GM19351 (cell line): ENCODE measurements around the gene MYLK4.

Experiments used
- ATAC-seq: cut with Tn5 transposase; IDR thresholded peaks from one replicate; pipeline ENCODE4 v1.9.1; 2021; ENCODE audit warnings: mild to moderate bottlenecking, moderate library complexity; ENCODE audit not compliant: unreplicated experiment

MYLK4 gene

DNA sequence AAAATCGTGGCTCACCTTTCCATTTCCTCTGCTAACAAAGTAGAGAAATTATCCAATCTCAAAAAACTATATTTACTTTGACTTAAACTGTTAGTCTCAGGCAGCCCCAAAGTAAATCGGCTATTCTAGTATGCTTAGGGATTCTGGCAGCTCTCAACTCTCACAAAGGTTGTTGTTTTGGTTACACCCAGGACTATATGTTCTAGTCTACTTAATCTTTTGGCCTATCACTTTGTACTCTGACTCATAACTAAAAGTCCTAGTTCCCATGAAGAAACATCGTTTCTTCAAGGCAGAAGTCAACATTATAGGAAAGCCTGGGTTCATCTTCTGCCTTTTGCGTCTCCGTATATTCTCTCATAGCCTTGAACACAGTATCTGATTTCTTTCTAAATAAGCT, 42.3 kb downstream of the MYLK4 start:
- ATAC-seq = no peak

GRCh38 chr6:2706558-2706957, 44.2 kb downstream of the MYLK4 start:
- no peak for ATAC-seq

- ATAC-seq = no peak
These were observed 45.5 kb downstream of the MYLK4 start for GRCh38 chr6:2705256-2705655.

GRCh38 chr6:2697291-2697690, 53.4 kb downstream of the MYLK4 start:
- ATAC-seq = no peak

DNA sequence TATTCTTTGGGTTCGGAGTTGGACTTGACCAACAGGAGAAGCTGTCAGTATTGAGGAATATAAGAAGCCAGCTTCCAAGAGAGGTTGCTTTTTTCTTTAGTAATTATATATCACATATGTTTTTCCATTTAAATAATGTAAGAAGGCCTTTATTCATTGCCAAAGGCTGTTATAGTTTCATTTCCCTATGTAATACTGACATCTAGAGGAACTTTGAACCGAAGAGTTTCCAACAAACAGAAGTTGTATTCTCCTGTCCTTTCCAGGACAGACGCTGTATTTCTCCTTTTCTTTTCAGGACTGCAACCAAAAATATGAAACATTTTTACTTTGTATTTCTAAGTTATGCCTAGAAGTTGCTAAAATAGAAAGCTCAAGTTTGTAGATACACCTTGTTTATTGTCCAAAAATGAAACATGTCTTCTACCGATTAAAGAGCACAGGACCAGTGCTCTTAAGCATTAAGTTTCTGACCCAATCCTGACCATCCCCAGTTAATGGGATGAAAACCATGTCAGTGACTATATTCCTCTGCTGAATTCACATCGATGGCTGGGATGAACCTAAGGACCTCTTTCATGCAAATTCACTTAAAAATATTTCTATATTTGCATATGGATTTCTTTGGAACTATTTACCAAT, 55.1 kb downstream of the MYLK4 start:
- no peak for ATAC-seq

GRCh38 chr6:2693231-2693630, 57.5 kb downstream of the MYLK4 start:
- no peak for ATAC-seq

- ATAC-seq = no peak
These were observed 62.2 kb downstream of the MYLK4 start for GRCh38 chr6:2688401-2689064.

- no peak for ATAC-seq
These were observed 63.3 kb downstream of the MYLK4 start for GRCh38 chr6:2687456-2687855.

- ATAC-seq = no peak
These were observed 64.2 kb downstream of the MYLK4 start for GRCh38 chr6:2686515-2686914.

- ATAC-seq = no peak
These were observed 65.7 kb downstream of the MYLK4 start for GRCh38 chr6:2684766-2685754.

DNA sequence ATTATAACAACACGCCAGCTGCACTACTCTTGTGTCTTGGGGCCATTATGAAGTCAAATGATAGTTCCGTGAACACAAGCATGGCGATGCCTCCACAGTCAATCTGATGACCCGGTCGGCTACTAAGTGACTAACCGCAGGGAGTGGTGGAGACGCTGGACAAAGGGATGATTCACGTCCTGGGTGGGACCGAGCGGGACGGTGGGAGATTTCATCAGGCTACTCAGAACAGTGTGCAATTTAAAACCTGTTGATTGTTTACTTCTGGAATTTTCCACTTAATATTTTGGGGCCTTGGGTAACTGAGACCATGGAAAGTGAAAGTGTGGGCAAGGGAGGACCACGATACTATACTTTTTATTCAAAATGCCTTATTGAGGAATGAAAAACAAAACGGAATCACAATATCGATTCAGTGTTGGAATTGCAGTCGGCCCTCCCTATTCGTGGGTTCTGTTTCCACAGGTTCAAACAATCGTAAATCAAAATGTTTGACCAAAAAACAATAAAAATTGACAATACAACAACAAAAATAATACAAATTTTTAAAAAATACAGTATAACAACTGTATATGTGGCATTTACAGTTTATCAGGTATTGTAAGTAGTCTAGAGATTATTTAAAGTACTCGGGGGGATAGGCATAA, 66.5 kb downstream of the MYLK4 start:
- no peak for ATAC-seq

DNA sequence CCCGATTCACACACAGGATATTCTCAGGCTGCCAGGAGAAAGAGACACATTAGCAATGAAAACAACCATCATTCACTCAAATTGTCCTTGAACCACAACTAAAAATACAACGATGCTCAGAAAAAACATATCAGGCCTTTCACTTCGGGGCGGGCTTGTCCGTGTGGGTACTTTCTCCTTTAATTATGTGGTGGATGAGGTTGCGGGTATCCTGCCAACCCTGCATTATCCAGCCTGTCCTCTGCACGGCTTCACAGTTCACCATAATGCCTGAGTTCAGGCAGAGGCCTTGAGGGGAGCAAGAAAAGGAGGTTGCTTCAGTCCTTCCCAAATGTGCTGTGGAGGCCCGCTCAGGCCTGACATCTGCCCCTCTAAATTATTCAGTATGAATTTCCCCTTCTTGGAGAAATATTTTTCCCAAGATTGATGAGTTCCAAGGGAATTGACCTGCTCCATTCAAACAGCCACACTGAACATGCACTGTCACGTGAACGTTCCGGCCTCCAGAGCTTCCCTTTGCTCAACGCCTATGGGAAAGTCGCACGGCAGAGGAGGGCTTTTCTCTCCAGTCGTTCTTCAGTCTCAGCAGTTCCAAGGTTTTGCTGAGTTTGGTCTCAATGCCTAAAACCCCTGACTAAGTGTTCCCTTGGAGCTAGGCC, 70.3 kb downstream of the MYLK4 start:
- no peak for ATAC-seq

DNA sequence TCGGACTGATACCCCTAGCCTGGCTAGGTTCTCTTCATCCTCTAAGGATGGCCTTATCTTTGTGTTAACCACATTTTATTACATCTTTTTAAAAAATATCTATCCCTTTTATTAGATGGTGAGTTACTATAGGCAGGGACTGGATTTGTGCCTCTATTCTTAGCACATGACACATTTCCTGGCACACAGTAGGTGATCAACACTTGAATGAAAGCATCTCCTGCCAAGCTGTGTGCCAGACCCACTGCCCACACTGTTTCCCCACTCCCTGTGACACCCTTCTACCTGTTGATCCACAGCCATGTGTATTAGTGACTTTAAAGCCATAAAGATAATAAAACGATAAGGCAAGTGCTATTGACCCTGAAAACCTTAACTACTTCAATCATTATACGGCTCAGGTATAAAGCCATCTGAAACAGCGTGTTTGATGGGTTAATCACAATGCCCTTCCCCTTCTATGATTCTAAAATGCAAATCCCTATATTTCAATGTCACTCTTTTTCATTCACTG, 73.6 kb downstream of the MYLK4 start:
- ATAC-seq = no peak

- ATAC-seq = no peak
These were observed 74.7 kb downstream of the MYLK4 start for GRCh38 chr6:2676048-2676447.

GRCh38 chr6:2674857-2675256, 75.9 kb downstream of the MYLK4 start:
- ATAC-seq = no peak

- no peak for ATAC-seq
These were observed 81.5 kb downstream of the MYLK4 start for GRCh38 chr6:2669067-2669700.

GRCh38 chr6:2667617-2668016, 83.1 kb downstream of the MYLK4 start:
- no peak for ATAC-seq

DNA sequence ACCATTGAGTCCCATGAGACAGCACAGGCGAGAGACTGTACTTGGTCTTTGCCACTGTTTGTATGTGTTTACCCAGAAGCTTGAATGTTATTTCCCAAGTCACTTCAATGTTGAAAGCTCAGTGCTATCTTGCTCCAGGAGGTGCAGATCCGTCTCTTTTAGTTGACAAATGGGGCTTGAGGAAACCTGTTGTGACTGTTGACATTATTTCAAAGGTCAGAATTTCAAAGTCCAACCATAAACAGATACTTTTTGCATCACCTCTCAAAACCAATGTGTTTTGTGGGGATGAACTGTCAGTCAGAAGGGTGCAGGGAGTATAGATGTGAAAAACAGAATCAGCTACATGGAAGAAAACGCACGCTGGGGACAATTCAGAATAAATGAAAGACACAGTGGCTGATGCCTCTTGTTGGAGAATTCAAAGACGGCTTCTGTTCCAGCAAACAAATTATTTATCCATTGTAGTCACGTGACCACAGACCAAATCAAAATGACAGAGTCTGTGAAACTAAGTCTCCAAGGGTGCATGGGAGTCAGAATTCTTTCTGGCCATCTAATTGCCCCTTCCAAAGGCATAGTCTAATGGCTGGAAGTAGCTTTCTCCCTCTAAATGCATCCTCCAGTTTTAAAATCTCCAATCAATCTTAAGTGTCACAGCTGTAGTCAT, 83.7 kb downstream of the MYLK4 start:
- no peak for ATAC-seq
